IMR-90 (cell line): ENCODE data around the gene DHRS13. TPM values are rescaled to one million over a fixed set of nuclear protein-coding genes. Genes with fewer than 3 reads are reported as not detected.

Experiments
- CTCF ChIP-seq: conservative IDR thresholded peaks from 2 replicates; pipeline ENCODE4 v1.5.1; 2012; ENCODE audit warnings: mild to moderate bottlenecking, low read depth, low read length, improper control_type of control experiment
- MXI1 ChIP-seq: IDR thresholded peaks from 2 replicates; pipeline ENCODE4 v1.6.1; 2012; ENCODE audit warnings: low read depth, mild to moderate bottlenecking, low read length, moderate library complexity, borderline replicate concordance
- polyA plus RNA-seq, 3 experiments: library from polyadenylated mRNA; depleted of rRNA; stranded (reverse); fragments of >200 nt; gene quantifications; 2 replicates each; pipeline ENCODE4 v1.2.3, GENCODE V29; 2012; ENCODE audit warnings: low replicate concordance in 1 of 3
- total RNA-seq: library from RNA; depleted of rRNA; stranded (reverse); fragments of >200 nt; gene quantifications from 2 replicates; pipeline ENCODE4 v1.2.3, GENCODE V29; 2012
- TF ChIP-seq, protein P1 (sequence below): fragments of 150-350 bp; IDR thresholded peaks from 2 replicates; pipeline ENCODE4 v1.6.1; 2016; ENCODE audit warnings: low read depth, mild to moderate bottlenecking, low read length, moderate library complexity, borderline replicate concordance

DHRS13 gene
- total and polyA plus RNA-seq, 2 of the 4 experiments (the other 2 are of a cell fraction) = 2.7 to 3.9 TPM

DNA sequence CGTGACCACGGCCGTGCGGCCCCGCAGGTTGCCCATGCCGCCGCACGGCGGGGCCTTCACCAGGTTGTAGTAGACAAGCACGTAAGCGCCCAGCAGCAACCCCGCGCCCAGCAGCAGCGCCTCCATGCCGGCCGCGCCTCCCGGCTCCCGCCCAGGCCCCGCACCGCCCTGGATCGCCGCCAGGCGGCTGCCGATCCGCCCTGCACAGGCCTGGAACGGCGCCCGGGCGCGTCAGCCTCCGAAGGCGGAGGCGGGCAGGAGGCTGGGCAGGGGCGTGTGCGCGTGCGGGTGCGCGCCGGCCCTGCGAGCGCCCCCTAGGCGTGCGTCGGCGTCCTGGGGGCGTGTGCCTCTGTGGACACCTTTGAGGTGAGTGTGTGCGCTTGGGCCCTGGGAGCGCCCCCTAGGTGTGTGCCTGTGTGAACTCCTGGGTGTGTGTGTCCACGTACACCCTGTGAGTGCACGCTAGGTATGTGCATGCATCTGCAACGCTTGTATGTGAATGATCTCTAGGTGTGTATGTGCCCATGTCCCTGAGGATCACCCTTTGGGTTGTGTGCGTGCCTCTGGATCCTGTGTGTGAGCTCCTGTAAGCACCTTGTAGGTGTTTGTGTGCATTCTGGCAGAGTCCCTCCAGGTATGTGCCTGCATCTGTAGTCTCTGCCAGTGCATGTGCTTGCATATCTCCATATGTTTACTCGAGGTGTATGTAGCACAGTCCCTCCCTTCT lies at the start of gene DHRS13 (continued):
- TF ChIP-seq CTCF (peak; percentile 94), MXI1 (peak; percentile 88)
- TF ChIP-seq, protein P1, sequence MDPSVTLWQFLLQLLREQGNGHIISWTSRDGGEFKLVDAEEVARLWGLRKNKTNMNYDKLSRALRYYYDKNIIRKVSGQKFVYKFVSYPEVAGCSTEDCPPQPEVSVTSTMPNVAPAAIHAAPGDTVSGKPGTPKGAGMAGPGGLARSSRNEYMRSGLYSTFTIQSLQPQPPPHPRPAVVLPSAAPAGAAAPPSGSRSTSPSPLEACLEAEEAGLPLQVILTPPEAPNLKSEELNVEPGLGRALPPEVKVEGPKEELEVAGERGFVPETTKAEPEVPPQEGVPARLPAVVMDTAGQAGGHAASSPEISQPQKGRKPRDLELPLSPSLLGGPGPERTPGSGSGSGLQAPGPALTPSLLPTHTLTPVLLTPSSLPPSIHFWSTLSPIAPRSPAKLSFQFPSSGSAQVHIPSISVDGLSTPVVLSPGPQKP = no peak
